Peyer's patch (tissue), 4 donors: Measurements from ENCODE around the gene SMAP1. TPM values are rescaled to one million over a fixed set of nuclear protein-coding genes. Genes with fewer than 3 reads are reported as not detected.
"Not testable (repeated sequence)": the region's sequence is repeated elsewhere in the genome, so short reads cannot be mapped to it uniquely, and the experiment has no call there.

ENCODE experiments used
- DNase-seq, 3 donors: peaks; one replicate each; pipeline ENCODE4 v3.0.0-alpha.2; 2017 to 2019
- H3K27ac ChIP-seq, 4 donors: fragments of 200-600 bp; sonication (generic); one replicate each; pipeline ENCODE4 v1.5.1; 2016 to 2019
- H3K27me3 ChIP-seq, 2 donors: fragments of 200-600 bp; sonication (generic); one replicate each; pipeline ENCODE4 v1.5.1; 2019
- H3K36me3 ChIP-seq, 3 donors: fragments of 200-600 bp; sonication (generic); one replicate each; pipeline ENCODE4 v1.5.1; 2016 to 2019
- H3K4me1 ChIP-seq, 4 donors: fragments of 200-600 bp; sonication (generic); one replicate each; pipeline ENCODE4 v1.5.1; 2016 to 2019
- H3K4me3 ChIP-seq, 4 donors: fragments of 200-600 bp; sonication (generic); 1 replicate in 3 of 4; 2 replicates in 1 of 4; pipeline ENCODE4 v1.5.1; 2016 to 2019; ENCODE audit warnings: mild to moderate bottlenecking in 1 of 4
- H3K9me3 ChIP-seq, 4 donors: fragments of 200-600 bp; sonication (generic); one replicate each; pipeline ENCODE4 v1.5.1; 2016 to 2019; ENCODE audit warnings: mild to moderate bottlenecking in 1 of 4
- CTCF ChIP-seq, 6 experiments: fragments of 450-650 bp in 4 of 6; fragments of 200-600 bp in 2 of 6; sonication (generic) in 1 of 6; IDR thresholded peaks; one replicate each; pipeline ENCODE4 v1.5.1; 2017 to 2019; ENCODE audit warnings: antibody characterized with exemption in 6 of 6, mild to moderate bottlenecking in 3 of 6, moderate library complexity in 1 of 6
- POLR2A ChIP-seq, 2 donors: fragments of 450-650 bp; IDR thresholded peaks; one replicate each; pipeline ENCODE4 v1.5.1; 2017; ENCODE audit warnings: antibody characterized with exemption in 2 of 2, mild to moderate bottlenecking in 2 of 2, moderate library complexity in 2 of 2
- total RNA-seq, 4 donors: library from RNA; depleted of rRNA; stranded (reverse); fragments of >200 nt; gene quantifications; one replicate each; pipeline ENCODE4 v1.1.0, GENCODE V29; 2016

Gene SMAP1
- total RNA-seq, 4 donors from 2014 or later = 23.1 to 48.9 (median 42.1) TPM

- Histone ChIP-seq H3K4me1 (no peaks in the 10 kb centered on the region), H3K4me3 (no peak overlapping the region), H3K36me3 (peaks cover 0 to 11% (median 0%) of the 10 kb centered on the region in 3 donors), H3K9me3 (no peaks in the 10 kb centered on the region), H3K27me3 (no peaks in the 10 kb centered on the region), H3K27ac (no peak overlapping the region)
- TF ChIP-seq CTCF (IDR thresholded peaks at IDR 0.05) (no peak), POLR2A (IDR thresholded peaks at IDR 0.05) (no peak)
- no peak for DNase-seq
Measured at GRCh38 chr6:70753870-70754380, 86.2 kb downstream of the SMAP1 start.

- Histone ChIP-seq H3K9me3 (no peaks in the 10 kb centered on the region), H3K27ac (no peak overlapping the region), H3K36me3 (peaks cover 0 to 11% (median 0%) of the 10 kb centered on the region in 3 donors), H3K27me3 (no peaks in the 10 kb centered on the region), H3K4me1 (no peaks in the 10 kb centered on the region), H3K4me3 (no peak overlapping the region)
- no peak for DNase-seq
- TF ChIP-seq CTCF (IDR thresholded peaks at IDR 0.05) (no peak), POLR2A (IDR thresholded peaks at IDR 0.05) (no peak)
Measured at GRCh38 chr6:70758883-70759282, 91.2 kb downstream of the SMAP1 start.

GRCh38 chr6:70763754-70764510 is 96.2 kb downstream of the SMAP1 start:
- DNase-seq = no peak
- no peak for TF ChIP-seq CTCF (IDR thresholded peaks at IDR 0.05)
- TF ChIP-seq POLR2A (IDR thresholded peaks at IDR 0.05) = no peak
- Histone ChIP-seq H3K36me3 (peaks cover 0 to 12% (median 0%) of the 10 kb centered on the region in 3 donors), H3K27ac (no peak overlapping the region), H3K27me3 (no peaks in the 10 kb centered on the region), H3K4me1 (no peaks in the 10 kb centered on the region), H3K9me3 (no peaks in the 10 kb centered on the region), H3K4me3 (no peak overlapping the region)

GRCh38 chr6:70764706-70765105 is 97.0 kb downstream of the SMAP1 start:
- H3K27me3 ChIP-seq = no peaks in the 10 kb centered on the region
- TF ChIP-seq POLR2A (IDR thresholded peaks at IDR 0.05) = no peak
- TF ChIP-seq CTCF (IDR thresholded peaks at IDR 0.05) = no peak
- no peak for DNase-seq
- peaks cover 0 to 12% (median 0%) of the 10 kb centered on the region in 3 donors for H3K36me3 ChIP-seq
- no peaks in the 10 kb centered on the region for H3K9me3 ChIP-seq
- H3K4me3 ChIP-seq = no peak overlapping the region
- H3K27ac ChIP-seq = no peak overlapping the region
- H3K4me1 ChIP-seq = no peaks in the 10 kb centered on the region

GRCh38 chr6:70771351-70771750 is 103.7 kb downstream of the SMAP1 start:
- H3K4me3 ChIP-seq, H3K36me3 ChIP-seq, DNase-seq, H3K27ac ChIP-seq, H3K27me3 ChIP-seq, H3K4me1 ChIP-seq, H3K9me3 ChIP-seq: not testable (repeated sequence)

- TF ChIP-seq CTCF (IDR thresholded peaks at IDR 0.05) (no peak), POLR2A (IDR thresholded peaks at IDR 0.05) (no peak)
- Histone ChIP-seq H3K27ac (no peak overlapping the region), H3K9me3 (no peaks in the 10 kb centered on the region), H3K36me3 (peaks cover 0 to 7% (median 0%) of the 10 kb centered on the region in 3 donors), H3K27me3 (no peaks in the 10 kb centered on the region), H3K4me3 (no peak overlapping the region), H3K4me1 (no peaks in the 10 kb centered on the region)
- no peak for DNase-seq
Measured at GRCh38 chr6:70779934-70780333, 112.3 kb downstream of the SMAP1 start.
